HepG2 (cell line): ENCODE results near the gene PYGO2. TPM values are rescaled to one million over a fixed set of nuclear protein-coding genes. Genes with fewer than 3 reads are reported as not detected.

Source experiments
- ATAC-seq: fragments of 200-7000 bp; cut with Tn5 transposase; 3 replicates; pipeline ENCODE4 v1.9.1; 2020; ENCODE audit warnings: mild to moderate bottlenecking, moderate library complexity
- BruUV-seq: library from RNA; stranded (reverse); fragments of 400-500 nt; replicated peaks from 2 replicates; lab custom pipeline; 2021; lab: Mats Ljungman, UMichigan
- CTCF ChIA-PET: fragments of 300-600 bp; formaldehyde crosslinking; extraction: SDS; loops from one replicate; lab custom pipeline; 2021; ENCODE audit warnings: low total read pairs, inconsistent platforms, low intra/inter-chr PET ratio; lab: Yijun Ruan, JAX
- POLR2A ChIA-PET: fragments of 350-600 bp; sonication (Branson Sonifier 250); formaldehyde crosslinking; loops from one replicate; lab custom pipeline; 2020; ENCODE audit warnings: antibody characterized with exemption, inconsistent platforms; lab: Yijun Ruan, JAX
- DNase-seq: peaks from one replicate; pipeline ENCODE4 v3.0.0-alpha.2; 2015; ENCODE audit warnings: low spot score
- FAIRE-seq: peaks from 3 replicates; lab custom pipeline; 2011; peaks lifted over from hg19 to GRCh38; lab: Jason Lieb, UNC
- H2AFZ ChIP-seq: one replicate; pipeline ENCODE4 v1.6.1; 2011; ENCODE audit warnings: low read length, inconsistent platforms
- H3K27ac ChIP-seq: fragments of 300-600 bp; 3 replicates; pipeline ENCODE4 v1.8.0; 2011; ENCODE audit warnings: mixed run types, mild to moderate bottlenecking, mixed read lengths, low read length, inconsistent platforms; ENCODE audit not compliant: insufficient read depth; ENCODE audit errors: extremely low read length
- H3K27me3 ChIP-seq, 2 experiments: fragments of 200-600 bp in 1 of 2; 2 replicates in 1 of 2; 3 replicates in 1 of 2; pipeline versions ENCODE4 v1.6.0 to v1.8.0; 2011; ENCODE audit warnings: low read length in 2 of 2, mild to moderate bottlenecking in 2 of 2, moderate library complexity in 2 of 2, inconsistent platforms in 1 of 2; ENCODE audit not compliant: insufficient read depth in 2 of 2, control insufficient read depth in 1 of 2
- H3K36me3 ChIP-seq, 2 experiments: fragments of 200-600 bp in 1 of 2; replicated peaks in 1 of 2; 2 replicates in 1 of 2; 3 replicates in 1 of 2; pipeline versions ENCODE4 v1.5.1 to v1.8.0; 2011; ENCODE audit warnings: low read length in 2 of 2, inconsistent platforms in 1 of 2; ENCODE audit not compliant: insufficient read depth in 2 of 2, control insufficient read depth in 1 of 2
- H3K4me1 ChIP-seq: 2 replicates; pipeline ENCODE4 v1.5.1; 2012; ENCODE audit warnings: low read length, inconsistent platforms; ENCODE audit not compliant: insufficient read depth
- H3K4me2 ChIP-seq: 2 replicates; pipeline ENCODE4 v1.6.0; 2011; ENCODE audit warnings: low read depth, low read length, inconsistent platforms
- H3K4me3 ChIP-seq, 3 experiments: fragments of 200-600 bp in 1 of 3; sonication (generic), shearing (Covaris generic) in 1 of 3; replicated peaks in 1 of 3; 2 replicates each; pipeline ENCODE4 v1.5.1; 2011 to 2016; ENCODE audit warnings: low read length in 3 of 3, inconsistent platforms in 2 of 3, low read depth in 2 of 3, mild to moderate bottlenecking in 2 of 3, control low read depth in 1 of 3, mixed read lengths in 1 of 3; ENCODE audit not compliant: insufficient read depth in 1 of 3
- H3K79me2 ChIP-seq: one replicate; pipeline ENCODE4 v1.6.1; 2011; ENCODE audit warnings: low read length, inconsistent platforms; ENCODE audit not compliant: insufficient read depth
- H3K9ac ChIP-seq: 2 replicates; pipeline ENCODE4 v1.6.0; 2011; ENCODE audit warnings: mild to moderate bottlenecking, low read depth, low read length, inconsistent platforms; ENCODE audit not compliant: insufficient read depth
- H3K9me3 ChIP-seq: 2 replicates; pipeline ENCODE4 v1.5.1; 2012; ENCODE audit warnings: mild to moderate bottlenecking, low read length
- H4K20me1 ChIP-seq: 2 replicates; pipeline ENCODE4 v1.6.0; 2011; ENCODE audit warnings: inconsistent platforms, mild to moderate bottlenecking, low read length, moderate library complexity; ENCODE audit not compliant: insufficient read depth
- SRF ChIP-seq: IDR thresholded peaks from 2 replicates; pipeline ENCODE4 v1.6.1; 2011; ENCODE audit warnings: mild to moderate bottlenecking, low read depth, low read length, moderate library complexity
- TCF12 ChIP-seq, 2 experiments: fragments of 450-650 bp in 1 of 2; sonication (generic) in 1 of 2; formaldehyde crosslinking in 1 of 2; IDR thresholded peaks; 2 replicates each; pipeline versions ENCODE4 v1.6.1 to v1.8.0; 2017 to 2022; ENCODE audit warnings: antibody characterized with exemption in 1 of 2, mild to moderate bottlenecking in 1 of 2, missing genetic modification reagents in 1 of 2, moderate library complexity in 1 of 2
- ZNF180 ChIP-seq: sonication (generic); formaldehyde crosslinking; IDR thresholded peaks from 2 replicates; pipeline ENCODE4 v1.4.0; 2020; ENCODE audit warnings: low read depth, missing genetic modification reagents, borderline replicate concordance
- ZNF569 ChIP-seq: sonication (generic); formaldehyde crosslinking; IDR thresholded peaks from 2 replicates; pipeline ENCODE4 v1.5.0; 2020; ENCODE audit warnings: mild to moderate bottlenecking, missing genetic modification reagents, moderate library complexity, borderline replicate concordance
- WGBS: methylation state at CpG from one replicate; pipeline ENCODE4 v1.1.6; 2017; ENCODE audit warnings: low lambda C conversion rate; 5-methylcytosine and 5-hydroxymethylcytosine counted together
- in situ Hi-C: cut with HindIII; loops from 2 replicates; pipeline ENCODE4 v1.10.0; 2017; ENCODE audit warnings: low pct_unique_long_range_greater_than_20kb; ENCODE audit not compliant: extremely low pct_ligation_motif_present
- intact Hi-C: fragments of 100-400 bp; cut with micrococcal nuclease; formaldehyde crosslinking; loops from one replicate; pipeline ENCODE4 v1.10.0; 2022; ENCODE audit not compliant: unreplicated experiment
- polyA plus RNA-seq, 8 experiments: library from polyadenylated mRNA; depleted of rRNA in 3 of 8; stranded (reverse) in 7 of 8; unstranded in 1 of 8; fragments of >200 nt; fragmentation: Illumina TruSeq in 4 of 8; extraction: Trizol in 4 of 8; gene quantifications; 2 replicates each; pipeline versions ENCODE4 v1.2.1 to v1.2.3, GENCODE V29; 2011 to 2016; ENCODE audit warnings: low read depth in 4 of 8, missing spikeins in 1 of 8, mixed read lengths in 1 of 8; ENCODE audit not compliant: insufficient read depth in 1 of 8
- total RNA-seq, 5 experiments: library from RNA; depleted of rRNA; stranded (reverse); fragments of >200 nt; fragmentation: Illumina TruSeq; extraction: Trizol; gene quantifications; 2 replicates each; pipeline ENCODE4 v1.2.3, GENCODE V29; 2016; ENCODE audit warnings: low read depth in 1 of 5
- TF ChIP-seq, protein P1 (sequence below): sonication (generic); formaldehyde crosslinking; IDR thresholded peaks from 2 replicates; pipeline ENCODE4 v1.9.0; 2021; ENCODE audit warnings: missing genetic modification reagents, mild to moderate bottlenecking, borderline replicate concordance
- TF ChIP-seq, protein P2 (sequence below): sonication (generic); formaldehyde crosslinking; IDR thresholded peaks from 2 replicates; pipeline ENCODE4 v1.5.1; 2020; ENCODE audit warnings: mild to moderate bottlenecking, missing genetic modification reagents, borderline replicate concordance

The PYGO2 gene
- total and polyA plus RNA-seq, 2 of the 13 experiments (the other 11 are each of a cell fraction or from before 2014, with no cell fraction given) = 20.3 to 21.8 TPM

DNA sequence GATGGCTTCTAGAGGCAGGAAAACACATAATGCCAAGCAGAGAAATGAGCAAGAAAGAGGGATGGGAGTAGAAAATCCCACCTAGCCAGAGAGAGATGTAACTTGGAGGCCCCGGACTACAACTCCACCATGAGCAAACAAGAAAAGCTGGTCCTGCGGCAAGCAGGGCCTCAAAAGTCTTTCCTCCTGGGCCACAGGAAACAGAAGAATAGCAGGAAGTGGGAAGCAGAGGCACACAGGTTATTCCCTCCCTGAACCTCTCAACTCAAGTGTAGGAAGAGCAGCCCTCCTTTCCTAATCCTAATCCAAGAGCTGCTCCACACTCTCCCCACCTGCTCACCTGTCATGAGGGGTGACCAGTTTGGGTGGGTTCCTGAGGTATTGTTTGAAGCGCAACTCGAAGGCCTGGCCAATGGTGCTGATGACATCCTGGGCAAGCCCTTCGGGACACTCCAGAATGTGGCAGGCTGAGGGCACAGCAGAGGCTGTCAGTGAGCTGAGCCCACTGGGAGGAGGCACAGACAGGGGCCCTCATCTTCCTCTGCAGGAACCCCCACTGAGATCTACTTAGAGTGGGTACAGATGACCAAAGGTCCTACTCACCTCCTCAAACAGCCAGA lies 5.9 kb upstream of the PYGO2 start:
- H3K9ac ChIP-seq = no peak overlapping the region
- ATAC-seq = no peak
- no peak for TF ChIP-seq SRF
- TF ChIP-seq ZNF569 (CRISPR knock-in tag) = no peak
- TF ChIP-seq, protein P1, sequence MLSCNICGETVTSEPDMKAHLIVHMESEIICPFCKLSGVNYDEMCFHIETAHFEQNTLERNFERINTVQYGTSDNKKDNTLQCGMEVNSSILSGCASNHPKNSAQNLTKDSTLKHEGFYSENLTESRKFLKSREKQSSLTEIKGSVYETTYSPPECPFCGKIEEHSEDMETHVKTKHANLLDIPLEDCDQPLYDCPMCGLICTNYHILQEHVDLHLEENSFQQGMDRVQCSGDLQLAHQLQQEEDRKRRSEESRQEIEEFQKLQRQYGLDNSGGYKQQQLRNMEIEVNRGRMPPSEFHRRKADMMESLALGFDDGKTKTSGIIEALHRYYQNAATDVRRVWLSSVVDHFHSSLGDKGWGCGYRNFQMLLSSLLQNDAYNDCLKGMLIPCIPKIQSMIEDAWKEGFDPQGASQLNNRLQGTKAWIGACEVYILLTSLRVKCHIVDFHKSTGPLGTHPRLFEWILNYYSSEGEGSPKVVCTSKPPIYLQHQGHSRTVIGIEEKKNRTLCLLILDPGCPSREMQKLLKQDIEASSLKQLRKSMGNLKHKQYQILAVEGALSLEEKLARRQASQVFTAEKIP = no peak
- no peak for TF ChIP-seq TCF12 (IDR thresholded peaks at IDR 0.05)
- TF ChIP-seq TCF12 (CRISPR knock-in tag; IDR thresholded peaks at IDR 0.05) = no peak
- TF ChIP-seq, protein P2, sequence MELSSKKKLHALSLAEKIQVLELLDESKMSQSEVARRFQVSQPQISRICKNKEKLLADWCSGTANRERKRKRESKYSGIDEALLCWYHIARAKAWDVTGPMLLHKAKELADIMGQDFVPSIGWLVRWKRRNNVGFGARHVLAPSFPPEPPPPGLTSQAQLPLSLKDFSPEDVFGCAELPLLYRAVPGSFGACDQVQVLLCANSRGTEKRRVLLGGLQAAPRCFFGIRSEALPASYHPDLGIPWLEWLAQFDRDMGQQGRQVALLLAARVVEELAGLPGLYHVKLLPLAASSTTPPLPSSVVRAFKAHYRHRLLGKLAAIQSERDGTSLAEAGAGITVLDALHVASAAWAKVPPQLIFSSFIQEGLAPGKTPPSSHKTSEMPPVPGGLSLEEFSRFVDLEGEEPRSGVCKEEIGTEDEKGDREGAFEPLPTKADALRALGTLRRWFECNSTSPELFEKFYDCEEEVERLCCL (CRISPR knock-in tag) = no peak
- TF ChIP-seq ZNF180 (CRISPR knock-in tag) = no peak
- TF ChIP-seq, all 625 proteins: peak for 0
- Histone ChIP-seq H3K4me2 (no peak overlapping the region), H3K4me1 (peaks cover 81% of the 10 kb centered on the region), H2AFZ (no peak overlapping the region), H3K79me2 (peaks cover 46% of the 10 kb centered on the region), H3K9me3 (no peaks in the 10 kb centered on the region), H3K27ac (no peak overlapping the region), H3K36me3 (peaks cover 23 to 59% of the 10 kb centered on the region in 2 experiments), H3K27me3 (no peaks in the 10 kb centered on the region), H4K20me1 (no peaks in the 10 kb centered on the region), H3K4me3 (no peak overlapping the region)
- FAIRE-seq (no peak), DNase-seq (no peak)
- intact Hi-C loops = no loop called here
- 87% methylated on average over 5 of the region's 5 CpGs for WGBS
- no TSS peak for BruUV-seq
- POLR2A ChIA-PET = no interaction called here
- in situ Hi-C loops = no loop called here
- CTCF ChIA-PET = no interaction called here
